Measurements from ENCODE around the gene DHFR.

DNA sequence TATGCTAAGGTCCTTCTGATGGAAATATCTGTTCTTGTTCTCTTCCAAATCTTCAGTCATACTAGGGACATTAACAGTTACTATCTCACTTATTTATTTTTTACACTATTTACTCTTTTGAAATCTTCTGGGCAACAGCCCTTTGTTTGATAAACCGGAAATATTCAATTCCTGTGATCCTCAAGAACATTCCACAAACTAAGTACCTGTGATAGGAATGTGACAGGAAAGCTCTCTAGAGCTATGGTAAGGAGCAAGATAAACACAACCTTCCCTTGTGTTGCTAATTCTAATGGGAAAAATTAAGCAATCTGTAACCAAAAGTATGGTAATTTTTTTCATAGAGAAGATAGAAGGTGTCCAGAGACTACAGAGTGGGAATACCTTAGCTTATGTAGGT, 62.7 kb downstream of the DHFR start:
- TF ChIP-seq, protein P1, sequence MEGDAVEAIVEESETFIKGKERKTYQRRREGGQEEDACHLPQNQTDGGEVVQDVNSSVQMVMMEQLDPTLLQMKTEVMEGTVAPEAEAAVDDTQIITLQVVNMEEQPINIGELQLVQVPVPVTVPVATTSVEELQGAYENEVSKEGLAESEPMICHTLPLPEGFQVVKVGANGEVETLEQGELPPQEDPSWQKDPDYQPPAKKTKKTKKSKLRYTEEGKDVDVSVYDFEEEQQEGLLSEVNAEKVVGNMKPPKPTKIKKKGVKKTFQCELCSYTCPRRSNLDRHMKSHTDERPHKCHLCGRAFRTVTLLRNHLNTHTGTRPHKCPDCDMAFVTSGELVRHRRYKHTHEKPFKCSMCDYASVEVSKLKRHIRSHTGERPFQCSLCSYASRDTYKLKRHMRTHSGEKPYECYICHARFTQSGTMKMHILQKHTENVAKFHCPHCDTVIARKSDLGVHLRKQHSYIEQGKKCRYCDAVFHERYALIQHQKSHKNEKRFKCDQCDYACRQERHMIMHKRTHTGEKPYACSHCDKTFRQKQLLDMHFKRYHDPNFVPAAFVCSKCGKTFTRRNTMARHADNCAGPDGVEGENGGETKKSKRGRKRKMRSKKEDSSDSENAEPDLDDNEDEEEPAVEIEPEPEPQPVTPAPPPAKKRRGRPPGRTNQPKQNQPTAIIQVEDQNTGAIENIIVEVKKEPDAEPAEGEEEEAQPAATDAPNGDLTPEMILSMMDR (IDR thresholded peaks at IDR 0.05): no peak
- no peak for TF ChIP-seq POLR2AphosphoS5 (IDR thresholded peaks at IDR 0.05)
- no peak for TF ChIP-seq POLR2A (IDR thresholded peaks at IDR 0.05; ENCODE audit: low read depth)
- TF ChIP-seq EP300 (IDR thresholded peaks at IDR 0.05): no peak
